Activated naive CD8-positive, alpha-beta T cell treated with anti-CD3 and anti-CD28 coated beads for 36 hours (primary cell): ENCODE results near the gene ALDH3B2. TPM values are rescaled to one million over a fixed set of nuclear protein-coding genes. Genes with fewer than 3 reads are reported as not detected.
"Not testable (repeated sequence)": the region's sequence is repeated elsewhere in the genome, so short reads cannot be mapped to it uniquely, and the experiment has no call there.

Source experiments
- DNase-seq: peaks from one replicate; pipeline ENCODE4 v3.0.0; 2021
- H3K27ac Mint-ChIP-seq: one replicate; pipeline ENCODE4 v1.8.0; 2022; ENCODE audit warnings: mild to moderate bottlenecking, moderate library complexity, mixed read lengths
- H3K27me3 Mint-ChIP-seq: one replicate; pipeline ENCODE4 v1.8.0; 2022; ENCODE audit warnings: mild to moderate bottlenecking, mixed read lengths
- H3K36me3 Mint-ChIP-seq: one replicate; pipeline ENCODE4 v1.8.0; 2021; ENCODE audit warnings: mild to moderate bottlenecking, mixed read lengths
- H3K4me1 Mint-ChIP-seq: one replicate; pipeline ENCODE4 v1.8.0; 2021; ENCODE audit warnings: mixed read lengths
- H3K4me3 Mint-ChIP-seq: one replicate; pipeline ENCODE4 v1.8.0; 2022; ENCODE audit warnings: mild to moderate bottlenecking, moderate library complexity, mixed read lengths
- H3K9me3 Mint-ChIP-seq: one replicate; pipeline ENCODE4 v1.8.0; 2022; ENCODE audit warnings: mixed read lengths
- total RNA-seq, 2 experiments: library from RNA; stranded (reverse); gene quantifications; one replicate each; pipeline ENCODE4 v1.2.3, GENCODE V29; 2021

The ALDH3B2 gene
- total RNA-seq, 2 experiments from 2014 or later = not detected

DNA sequence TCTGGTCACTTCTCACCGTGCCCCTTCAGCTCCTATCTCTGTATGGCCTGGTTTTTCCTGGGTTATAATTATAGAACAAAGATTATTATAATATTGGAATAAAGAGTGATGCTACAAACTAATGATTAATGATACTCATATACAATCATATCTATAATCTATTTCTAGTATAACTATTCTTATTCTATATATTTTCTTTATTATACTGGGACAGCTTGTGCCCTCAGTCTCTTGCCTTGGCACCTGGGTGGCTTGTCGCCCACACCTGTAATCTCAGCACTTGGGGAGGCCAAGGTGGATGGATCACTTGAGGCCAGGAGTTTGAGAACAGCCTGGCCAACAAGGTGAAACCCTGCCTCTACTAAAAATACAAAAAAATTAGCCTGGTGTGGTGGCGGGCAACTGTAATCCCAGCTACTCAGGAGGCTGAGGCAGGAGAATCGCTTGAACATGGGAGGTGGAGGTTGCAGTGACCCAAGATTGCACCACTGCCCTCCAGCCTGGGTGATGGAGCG, 14.7 kb downstream of the ALDH3B2 start:
- H3K36me3 Mint-ChIP-seq, H3K27me3 Mint-ChIP-seq, H3K27ac Mint-ChIP-seq, DNase-seq, H3K4me1 Mint-ChIP-seq, H3K4me3 Mint-ChIP-seq, H3K9me3 Mint-ChIP-seq: not testable (repeated sequence)

DNA sequence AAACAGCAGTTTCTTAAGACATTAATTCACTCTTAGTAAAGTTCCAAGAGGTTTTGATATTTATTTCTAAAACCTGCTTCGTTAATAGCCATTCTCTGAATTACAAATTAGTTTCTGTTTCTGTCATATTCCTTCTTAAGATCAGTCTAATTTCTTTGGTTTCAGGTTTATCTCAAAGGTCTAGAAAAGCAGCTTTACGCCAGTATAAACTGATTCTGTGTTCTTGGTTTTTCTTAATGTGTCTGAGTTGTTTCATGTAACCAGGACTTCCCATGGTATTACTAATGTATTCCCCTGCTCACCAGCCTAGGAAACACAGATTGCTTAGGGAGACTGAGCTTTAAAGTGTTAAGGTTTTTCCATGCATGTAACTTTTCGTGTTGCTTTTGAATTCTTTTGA, 17.1 kb downstream of the ALDH3B2 start:
- no peak for DNase-seq
- no peak overlapping the region for H3K4me3 Mint-ChIP-seq
- H3K4me1 Mint-ChIP-seq = peaks cover 5% of the 10 kb centered on the region
- no peaks in the 10 kb centered on the region for H3K36me3 Mint-ChIP-seq
- no peaks in the 10 kb centered on the region for H3K27me3 Mint-ChIP-seq
- H3K9me3 Mint-ChIP-seq = peaks cover 2% of the 10 kb centered on the region
- H3K27ac Mint-ChIP-seq = no peak overlapping the region

DNA sequence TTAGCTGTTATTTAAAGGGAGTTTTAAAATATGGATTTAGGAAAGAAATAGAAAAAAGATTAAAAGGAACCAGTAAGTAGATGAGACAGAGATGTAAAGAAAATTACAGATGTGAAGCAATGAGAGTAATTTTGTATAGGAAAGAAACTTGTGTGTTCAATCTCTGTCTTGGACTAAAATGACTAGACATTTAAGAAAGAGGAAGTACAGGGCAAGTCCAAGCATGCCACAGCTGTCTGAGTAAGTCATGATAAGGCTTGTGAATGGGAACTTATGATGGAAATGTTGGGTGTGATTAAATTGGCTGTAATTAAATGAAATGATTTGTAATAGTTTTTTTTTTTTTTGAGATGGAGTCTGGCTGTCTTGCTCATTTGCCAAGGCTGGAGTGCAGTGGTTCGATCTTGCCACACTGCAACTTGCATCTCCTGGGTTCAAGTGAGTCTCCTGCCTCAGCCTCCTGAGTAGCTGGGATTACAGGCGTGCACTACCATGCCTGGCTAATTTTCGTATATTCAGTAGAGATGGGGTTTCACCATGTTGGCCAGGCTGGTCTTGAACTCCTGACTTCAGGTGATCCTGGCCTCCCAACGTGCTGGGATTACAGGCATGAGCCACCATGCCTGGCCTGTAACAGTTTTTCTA, 18.0 kb downstream of the ALDH3B2 start:
- peaks cover 2% of the 10 kb centered on the region for H3K9me3 Mint-ChIP-seq
- DNase-seq = no peak
- no peak overlapping the region for H3K27ac Mint-ChIP-seq
- no peaks in the 10 kb centered on the region for H3K36me3 Mint-ChIP-seq
- no peaks in the 10 kb centered on the region for H3K27me3 Mint-ChIP-seq
- peaks cover 5% of the 10 kb centered on the region for H3K4me1 Mint-ChIP-seq
- no peak overlapping the region for H3K4me3 Mint-ChIP-seq

DNA sequence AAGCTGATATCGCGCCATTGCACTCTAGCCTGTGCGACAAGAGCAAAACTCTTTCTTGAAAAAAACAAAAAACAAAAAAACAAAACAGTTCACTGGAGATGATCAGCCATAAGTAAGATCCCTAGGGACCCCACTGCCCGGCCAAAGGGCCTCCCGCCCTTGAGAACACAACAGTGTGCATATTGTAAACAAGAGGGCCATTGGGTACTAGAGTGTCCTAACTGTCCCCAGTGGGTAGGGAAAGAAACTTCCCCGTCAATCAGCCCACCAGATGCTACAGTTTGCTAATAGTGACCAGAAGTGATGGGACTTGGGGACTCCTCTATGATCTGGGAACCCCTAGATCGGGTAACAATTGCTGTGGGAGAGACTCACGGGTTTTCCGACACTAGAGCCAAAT, 20.2 kb downstream of the ALDH3B2 start:
- no peak for DNase-seq
- Mint-ChIP-seq H3K36me3 (no peaks in the 10 kb centered on the region), H3K4me1 (peaks cover 19% of the 10 kb centered on the region), H3K27ac (no peak overlapping the region), H3K27me3 (no peaks in the 10 kb centered on the region), H3K9me3 (peaks cover 2% of the 10 kb centered on the region), H3K4me3 (no peak overlapping the region)

DNA sequence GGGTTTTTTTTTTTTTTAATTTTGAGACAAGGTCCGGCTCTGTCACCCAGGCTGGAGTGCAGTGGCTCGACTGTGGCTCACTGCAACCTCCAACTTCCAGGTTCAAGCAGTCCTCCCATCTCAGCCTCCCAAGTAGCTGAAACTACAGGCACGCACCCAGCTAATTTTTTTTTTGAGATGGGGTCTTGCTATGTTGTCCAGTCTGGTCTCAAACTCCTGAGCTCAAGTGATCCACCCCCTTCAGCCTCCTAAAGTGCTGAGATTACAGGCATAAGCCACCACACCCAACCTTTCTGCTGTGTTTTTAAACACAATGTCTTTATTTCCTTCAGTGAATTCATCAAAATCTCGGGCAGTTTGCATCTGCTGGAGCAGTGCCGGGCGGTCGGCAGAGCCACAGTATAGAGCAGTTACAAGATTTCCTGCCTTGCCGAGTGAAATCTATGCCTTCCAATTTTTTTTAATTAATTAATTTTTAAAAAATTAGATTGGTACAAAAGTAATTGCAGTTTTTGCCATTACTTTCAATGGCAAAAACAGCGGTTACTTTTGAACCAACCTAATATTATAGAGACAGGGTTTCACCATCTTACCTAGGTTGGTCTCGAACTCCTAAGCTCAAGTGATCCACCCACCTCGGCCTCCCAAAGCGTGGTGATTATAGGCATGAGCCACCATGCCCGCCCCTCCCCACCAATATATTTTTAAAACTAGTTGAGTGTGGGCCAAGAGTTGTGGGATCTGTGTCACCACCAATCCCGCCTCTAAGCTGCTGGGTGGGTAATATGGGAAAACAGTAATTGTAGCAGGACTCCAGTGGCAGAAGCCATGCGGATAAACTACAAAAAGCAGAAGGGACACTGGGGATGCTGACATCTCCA, 21.2 kb downstream of the ALDH3B2 start:
- no peaks in the 10 kb centered on the region for H3K27me3 Mint-ChIP-seq
- no peak overlapping the region for H3K4me3 Mint-ChIP-seq
- peaks cover 2% of the 10 kb centered on the region for H3K9me3 Mint-ChIP-seq
- H3K36me3 Mint-ChIP-seq = no peaks in the 10 kb centered on the region
- peaks cover 23% of the 10 kb centered on the region for H3K4me1 Mint-ChIP-seq
- H3K27ac Mint-ChIP-seq = no peak overlapping the region
- DNase-seq = no peak

DNA sequence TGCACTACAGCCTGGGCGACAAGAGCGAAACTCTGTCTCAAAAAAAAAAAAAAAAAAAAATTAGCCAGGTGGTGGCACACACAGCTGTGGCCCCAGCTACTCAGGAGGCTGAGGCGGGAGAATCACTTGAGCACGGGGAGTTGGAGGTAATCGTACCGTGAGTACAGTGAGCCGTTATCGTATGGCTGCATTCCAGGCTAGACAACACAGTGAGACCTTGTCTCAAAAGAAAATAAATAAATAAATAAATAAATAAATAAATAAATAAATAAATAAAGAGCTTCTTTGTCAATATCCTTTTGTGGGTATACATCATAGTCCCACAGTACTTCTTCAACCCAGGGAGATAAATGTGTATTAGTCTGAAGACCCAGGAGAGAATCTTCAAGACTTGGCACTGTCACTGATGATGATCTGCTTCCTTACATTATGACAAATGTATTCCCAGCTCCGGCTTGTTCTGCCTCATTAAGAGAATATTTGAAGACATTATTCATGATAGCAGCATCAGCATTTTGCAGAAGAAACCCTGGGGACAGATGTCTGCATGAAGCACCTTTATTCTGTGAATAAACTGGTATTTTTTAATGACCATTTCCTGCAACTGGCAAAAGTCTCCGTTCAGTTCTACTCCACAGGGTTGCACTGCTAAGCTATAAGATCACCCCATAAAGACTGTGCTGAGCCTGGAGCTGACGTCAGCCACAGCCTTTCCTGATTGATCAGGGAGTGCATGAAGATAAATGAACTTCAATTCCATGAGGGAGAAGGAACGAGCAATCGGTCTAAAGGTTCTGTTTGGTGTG, 22.2 kb downstream of the ALDH3B2 start:
- Mint-ChIP-seq H3K4me1 (peaks cover 24% of the 10 kb centered on the region), H3K27ac (no peak overlapping the region), H3K27me3 (no peaks in the 10 kb centered on the region), H3K4me3 (no peak overlapping the region), H3K36me3 (no peaks in the 10 kb centered on the region), H3K9me3 (peaks cover 2% of the 10 kb centered on the region)
- DNase-seq = no peak

DNA sequence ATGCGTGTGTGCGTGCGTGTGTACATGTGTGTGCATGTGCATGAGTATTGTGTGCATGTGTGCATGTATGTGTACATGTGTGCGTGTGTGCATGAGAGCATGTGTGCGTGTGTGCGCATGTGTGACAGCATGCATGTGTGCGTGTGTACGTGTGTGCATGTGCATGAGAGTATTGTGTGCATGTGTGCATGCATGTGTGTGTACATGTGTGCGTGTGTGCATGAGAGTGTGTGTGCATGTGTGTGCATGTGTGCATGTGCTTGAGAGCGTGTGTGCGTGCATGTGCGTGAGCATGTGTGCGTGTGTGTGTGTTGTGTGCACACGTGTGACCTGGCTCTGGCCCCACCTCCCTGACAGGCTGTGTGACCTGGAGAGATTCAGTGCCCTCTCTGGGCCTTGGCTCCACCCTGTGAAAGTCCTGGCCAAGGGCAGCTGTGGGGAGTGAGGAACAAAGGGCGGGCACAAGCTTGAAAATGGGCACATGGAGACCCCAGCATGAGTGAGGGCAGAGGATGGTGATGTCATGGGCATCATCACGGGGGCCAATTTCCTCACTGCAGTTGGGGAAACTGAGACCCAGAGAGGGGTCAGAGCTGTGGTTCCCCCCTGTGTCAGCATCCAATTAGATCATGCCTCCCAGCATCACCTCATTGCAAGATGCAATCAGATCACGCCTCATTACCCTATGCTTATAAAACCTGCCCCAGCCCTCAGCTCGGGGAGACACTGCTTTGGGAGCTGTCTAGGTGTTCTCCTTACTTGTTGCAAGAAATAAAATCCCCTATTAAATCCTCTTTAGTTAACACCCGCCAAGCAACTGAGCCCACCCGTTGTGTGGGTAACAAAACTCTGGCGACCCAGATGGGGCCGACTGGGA, 24.6 kb downstream of the ALDH3B2 start:
- Mint-ChIP-seq H3K36me3 (no peaks in the 10 kb centered on the region), H3K4me1 (peaks cover 39% of the 10 kb centered on the region), H3K27ac (peak overlapping the region; percentile 89), H3K9me3 (no peaks in the 10 kb centered on the region), H3K4me3 (peak overlapping the region; percentile 81), H3K27me3 (no peaks in the 10 kb centered on the region)
- DNase-seq = no peak

DNA sequence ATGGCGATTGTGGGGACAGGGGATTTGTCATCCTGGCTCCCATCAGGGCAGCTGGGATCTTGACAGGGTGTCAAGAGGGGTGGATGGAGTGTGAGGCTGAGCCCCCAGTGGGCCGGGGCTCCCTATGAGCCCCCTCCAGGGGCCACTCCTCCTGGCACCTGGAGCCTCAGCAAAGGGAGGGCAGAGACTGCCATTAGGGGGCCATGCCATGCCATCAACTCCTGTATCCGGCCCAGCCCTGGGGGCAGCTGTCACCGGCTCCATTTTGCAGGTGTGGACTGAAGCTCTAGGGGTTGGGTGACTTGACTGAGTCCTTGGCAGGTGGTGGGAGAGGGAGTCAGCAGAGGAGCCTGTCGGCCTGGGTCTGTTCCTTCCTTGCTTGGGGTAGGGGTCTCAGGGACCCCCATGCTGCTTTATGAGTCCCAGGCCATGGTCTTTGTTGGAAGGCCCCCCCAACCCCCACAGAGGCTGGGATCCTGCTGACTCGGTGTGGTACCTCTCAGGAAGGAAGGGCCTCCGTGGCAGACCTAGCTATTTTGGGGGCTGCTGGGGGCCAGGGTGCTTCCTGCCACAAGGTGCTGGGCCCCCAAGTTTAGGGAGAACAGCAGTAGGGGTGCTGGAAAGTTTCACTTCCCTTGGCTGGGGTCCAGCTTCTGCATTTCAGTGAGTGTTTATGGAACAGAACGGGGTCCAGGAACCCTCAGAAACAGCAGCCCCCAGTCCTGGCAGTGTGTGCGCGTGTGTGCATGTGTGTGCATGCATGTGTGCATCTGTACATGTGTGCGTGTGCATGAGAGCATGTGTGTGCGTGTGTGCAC, 25.4 kb downstream of the ALDH3B2 start:
- Mint-ChIP-seq H3K27ac (no peak overlapping the region), H3K9me3 (no peaks in the 10 kb centered on the region), H3K27me3 (no peaks in the 10 kb centered on the region), H3K4me1 (peaks cover 39% of the 10 kb centered on the region), H3K36me3 (no peaks in the 10 kb centered on the region), H3K4me3 (no peak overlapping the region)
- peak; percentile 25 for DNase-seq

DNA sequence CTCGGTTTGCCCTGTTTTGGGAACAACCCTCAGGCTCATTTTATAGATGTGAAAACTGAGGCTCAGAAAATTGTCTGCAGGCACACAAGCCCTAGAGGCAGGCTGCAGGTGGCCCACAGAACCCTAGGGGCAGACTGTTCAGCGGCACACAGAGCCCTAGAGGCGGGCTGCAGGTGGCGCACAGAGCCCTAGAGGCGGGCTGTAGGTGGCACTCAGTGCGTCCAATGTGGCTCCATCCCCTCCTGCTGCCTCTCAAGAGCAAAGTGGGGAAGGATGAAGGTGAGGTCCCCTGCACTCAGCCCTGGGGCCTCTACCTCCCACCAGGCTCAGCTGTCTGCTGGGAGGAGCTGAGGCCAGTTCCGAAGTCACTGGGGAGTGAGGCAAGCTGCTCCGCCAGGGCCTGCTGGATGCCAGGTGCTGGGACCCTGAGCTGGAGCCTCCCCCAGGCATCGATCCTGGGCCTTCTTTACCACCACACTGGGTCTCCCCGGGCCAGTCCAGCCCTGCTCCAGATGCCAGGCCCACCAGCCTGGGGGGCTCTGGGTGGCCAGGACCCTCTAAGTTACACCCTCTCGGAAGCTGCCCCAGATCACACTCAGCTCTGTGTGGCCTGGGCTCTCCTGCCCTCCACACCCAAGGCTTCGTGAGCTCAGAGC, 26.2 kb downstream of the ALDH3B2 start:
- Mint-ChIP-seq H3K27ac (peak overlapping the region; percentile 42), H3K36me3 (no peaks in the 10 kb centered on the region), H3K4me1 (peaks cover 39% of the 10 kb centered on the region), H3K4me3 (no peak overlapping the region), H3K27me3 (no peaks in the 10 kb centered on the region), H3K9me3 (no peaks in the 10 kb centered on the region)
- DNase-seq = peak; percentile 65

DNA sequence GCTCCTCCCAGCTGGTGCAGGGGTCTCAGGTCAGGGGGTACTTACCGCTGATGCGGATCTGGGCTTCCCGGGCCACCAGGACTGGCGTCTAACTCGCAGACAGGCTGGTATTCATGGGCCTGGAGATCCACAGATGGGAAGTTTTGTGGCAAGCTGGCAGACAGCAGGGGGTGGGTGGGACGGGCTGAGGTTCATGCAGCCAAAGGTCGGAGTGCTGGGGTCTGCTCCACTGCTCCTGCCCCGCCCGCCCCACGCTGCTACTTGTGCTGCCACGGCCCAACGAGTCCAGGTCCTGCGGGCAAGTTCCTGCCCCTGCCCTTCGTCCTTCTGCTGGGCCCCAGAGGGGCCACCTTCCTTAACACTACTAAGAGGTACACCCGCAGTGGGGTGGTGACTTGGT, 27.0 kb downstream of the ALDH3B2 start:
- Mint-ChIP-seq H3K4me3 (no peak overlapping the region), H3K27ac (no peak overlapping the region), H3K4me1 (peaks cover 39% of the 10 kb centered on the region), H3K27me3 (no peaks in the 10 kb centered on the region), H3K36me3 (no peaks in the 10 kb centered on the region), H3K9me3 (no peaks in the 10 kb centered on the region)
- no peak for DNase-seq

DNA sequence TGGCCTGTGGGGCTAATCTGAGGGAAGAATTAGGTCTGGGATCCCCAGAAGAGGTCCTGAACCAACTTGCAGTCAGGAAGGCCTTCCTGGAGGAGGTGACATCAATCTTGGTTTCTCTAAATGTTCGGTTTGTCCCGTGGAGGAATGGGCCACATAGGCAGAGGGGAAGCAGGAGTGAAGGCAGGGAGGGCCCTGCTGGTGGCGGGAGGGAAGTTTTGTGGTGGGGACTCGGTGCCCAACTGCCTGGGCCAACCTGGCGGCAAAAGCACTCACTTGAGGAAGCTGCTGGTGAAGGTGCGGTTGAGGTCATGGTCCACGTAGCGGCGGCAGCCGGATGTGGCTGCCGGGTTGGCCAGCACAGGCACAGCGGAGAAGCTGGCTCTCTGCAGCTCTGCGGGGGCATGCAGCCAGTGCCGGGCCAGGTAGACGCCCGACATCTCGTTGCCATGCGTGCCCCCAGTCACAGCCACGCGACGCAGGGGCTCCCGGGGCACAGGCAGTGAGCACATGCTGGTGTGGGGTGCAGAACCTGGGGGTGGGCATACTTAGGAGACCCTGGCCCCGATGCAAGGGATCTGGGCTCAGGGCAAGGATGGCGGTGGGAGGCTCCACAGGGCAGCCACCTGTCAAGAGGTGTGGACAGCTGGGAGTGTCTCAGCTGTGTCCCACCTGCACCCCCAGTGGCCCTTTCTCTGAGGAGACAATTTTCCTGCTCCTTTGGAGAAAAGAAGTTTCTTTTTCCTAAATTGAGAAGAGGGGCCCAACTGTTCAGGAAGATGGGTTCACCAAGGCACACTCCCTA, 27.7 kb downstream of the ALDH3B2 start:
- H3K4me1 Mint-ChIP-seq = peaks cover 39% of the 10 kb centered on the region
- H3K27ac Mint-ChIP-seq = no peak overlapping the region
- no peaks in the 10 kb centered on the region for H3K27me3 Mint-ChIP-seq
- peak; percentile 55 for DNase-seq
- H3K9me3 Mint-ChIP-seq = no peaks in the 10 kb centered on the region
- H3K4me3 Mint-ChIP-seq = peak overlapping the region; percentile 15
- no peaks in the 10 kb centered on the region for H3K36me3 Mint-ChIP-seq

DNA sequence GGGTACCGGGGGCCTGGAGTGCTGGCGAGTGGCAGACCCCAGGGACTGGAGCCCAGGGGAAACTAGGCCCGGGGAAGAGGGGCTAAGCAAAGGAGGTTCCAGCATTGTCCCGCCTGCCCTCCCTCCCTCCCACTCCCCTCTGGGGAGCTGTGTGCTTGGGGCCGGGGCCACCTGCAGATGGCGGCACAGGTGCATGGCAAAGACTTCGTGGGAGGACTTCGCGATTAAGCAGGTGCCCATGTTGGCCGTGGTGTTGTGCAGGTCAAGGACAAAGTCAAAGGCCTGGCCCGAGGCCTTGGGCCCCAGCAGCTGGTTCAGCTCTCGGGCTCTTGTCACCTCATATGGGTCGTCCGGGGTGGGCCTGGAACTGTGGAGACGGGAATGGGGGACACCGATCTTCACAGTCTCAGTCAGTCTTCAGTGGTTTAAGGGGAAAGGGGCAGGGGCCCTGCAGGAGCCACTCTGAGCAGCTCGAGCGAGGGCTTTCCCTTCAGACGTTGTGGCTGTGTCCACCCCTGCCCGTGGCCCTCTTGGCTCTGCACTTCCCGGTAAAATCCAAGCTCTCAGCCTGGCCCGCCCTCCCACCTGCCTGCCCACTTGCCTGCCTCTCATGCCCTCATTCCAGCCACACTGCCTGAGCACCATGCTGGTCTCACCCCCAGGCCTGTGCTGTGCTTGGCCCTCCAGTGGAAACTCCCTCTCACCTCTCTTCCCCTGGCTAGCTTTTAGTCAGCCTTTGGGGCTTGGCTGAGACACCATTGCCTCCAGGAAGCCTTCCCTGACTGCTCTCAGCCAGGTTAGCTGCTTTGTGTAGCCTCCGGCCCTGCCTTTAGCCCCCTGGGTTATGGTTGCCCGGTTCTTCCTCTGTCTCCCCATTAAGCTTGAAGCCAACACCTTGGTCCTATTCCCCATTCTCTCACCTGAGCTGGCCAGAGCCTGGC, 28.6 kb downstream of the ALDH3B2 start:
- no peak for DNase-seq
- Mint-ChIP-seq H3K27ac (no peak overlapping the region), H3K27me3 (no peaks in the 10 kb centered on the region), H3K36me3 (no peaks in the 10 kb centered on the region), H3K4me1 (peaks cover 39% of the 10 kb centered on the region), H3K9me3 (no peaks in the 10 kb centered on the region), H3K4me3 (no peak overlapping the region)
